ENCODE results near the gene EVA1C. TPM values are rescaled to one million over a fixed set of nuclear protein-coding genes. Genes with fewer than 3 reads are reported as not detected.
A peak's percentile ranks its signal among the peaks of the same experiment; 100 is the strongest.
"Not testable (repeated sequence)": the region's sequence is repeated elsewhere in the genome, so short reads cannot be mapped to it uniquely, and the experiment has no call there.

Gene EVA1C
- polyA plus RNA-seq, 1 experiment: 9.6 TPM

GRCh38 chr21:32388306-32388705, 24.2 kb upstream of the EVA1C start:
- TF ChIP-seq CTCF (IDR thresholded peaks at IDR 0.05; ENCODE audit: insufficient read depth, low read depth, low read length): no peak
- ChIA-PET CTCF (no interaction called here), POLR2A (no interaction called here)
- H3K27me3 ChIP-seq (ENCODE audit: control insufficient read depth, insufficient read depth, low read length): no peaks in the 10 kb centered on the region
- DNase-seq (ENCODE audit: low read depth): no peak
- no peak overlapping the region for H3K4me3 ChIP-seq (ENCODE audit: low read depth, low read length)
- peaks cover 2% of the 10 kb centered on the region; the same call in 1 of the 2 replicates for H3K36me3 ChIP-seq (ENCODE audit: control insufficient read depth, insufficient read depth, low read length)

GRCh38 chr21:32389337-32390015, 23.0 kb upstream of the EVA1C start:
- CTCF ChIA-PET: interaction anchor here (0.7 to 1.5 kb wide), 2 partner anchors 11 to 212 kb away, joined by 3 to 5 read pairs; no protein-coding TSS in a partner anchor

GRCh38 chr21:32390537-32391224, 21.8 kb upstream of the EVA1C start:
- H3K27me3 ChIP-seq (ENCODE audit: control insufficient read depth, insufficient read depth, low read length); DNase-seq (ENCODE audit: low read depth); H3K36me3 ChIP-seq (ENCODE audit: control insufficient read depth, insufficient read depth, low read length); POLR2A ChIA-PET; H3K4me3 ChIP-seq (ENCODE audit: low read depth, low read length): not testable (repeated sequence)
- CTCF ChIA-PET: interaction anchor here (2.1 kb wide), 1 partner anchor 210 kb away, joined by 7 read pairs; no protein-coding TSS in a partner anchor

More at GRCh38 chr21:32389337-32390015, 23.0 kb upstream of the EVA1C start:
- TF ChIP-seq CTCF (IDR thresholded peaks at IDR 0.05; ENCODE audit: insufficient read depth, low read depth, low read length): no peak
- no peaks in the 10 kb centered on the region for H3K27me3 ChIP-seq (ENCODE audit: control insufficient read depth, insufficient read depth, low read length)
- POLR2A ChIA-PET: no interaction called here
- no peak overlapping the region for H3K4me3 ChIP-seq (ENCODE audit: low read depth, low read length)
- no peak for DNase-seq (ENCODE audit: low read depth)
- H3K36me3 ChIP-seq (ENCODE audit: control insufficient read depth, insufficient read depth, low read length): no peaks in the 10 kb centered on the region

- ChIA-PET CTCF (interaction anchor here (1.2 to 2.1 kb wide), 2 partner anchors 10 to 209 kb away, joined by 4 to 7 read pairs; no protein-coding TSS in a partner anchor), POLR2A (interaction anchor here (0.6 kb wide), 1 partner anchor 12 kb away, joined by 4 read pairs; no protein-coding TSS in a partner anchor)
Observed at GRCh38 chr21:32391755-32392154, 20.8 kb upstream of the EVA1C start.

GRCh38 chr21:32392299-32392879, 20.1 kb upstream of the EVA1C start:
- CTCF ChIA-PET: interaction anchor here (0.7 to 2.1 kb wide), 4 partner anchors 10 to 209 kb away, joined by 3 to 7 read pairs (median 4); no protein-coding TSS in a partner anchor
- H3K36me3 ChIP-seq (ENCODE audit: control insufficient read depth, insufficient read depth, low read length): no peaks in the 10 kb centered on the region
- H3K4me3 ChIP-seq (ENCODE audit: low read depth, low read length): peak overlapping the region; percentile 58
- H3K27me3 ChIP-seq (ENCODE audit: control insufficient read depth, insufficient read depth, low read length): no peaks in the 10 kb centered on the region; the same call in 1 of the 2 replicates
- POLR2A ChIA-PET: interaction anchor here (0.6 kb wide), 1 partner anchor 11 kb away, joined by 4 read pairs; no protein-coding TSS in a partner anchor
- TF ChIP-seq CTCF (IDR thresholded peaks at IDR 0.05; ENCODE audit: insufficient read depth, low read depth, low read length): no peak
- DNase-seq (ENCODE audit: low read depth): no peak

More at GRCh38 chr21:32391755-32392154, 20.8 kb upstream of the EVA1C start:
- no peak for TF ChIP-seq CTCF (IDR thresholded peaks at IDR 0.05; ENCODE audit: insufficient read depth, low read depth, low read length)
- no peaks in the 10 kb centered on the region; the same call in 1 of the 2 replicates for H3K27me3 ChIP-seq (ENCODE audit: control insufficient read depth, insufficient read depth, low read length)
- peak overlapping the region; percentile 58 for H3K4me3 ChIP-seq (ENCODE audit: low read depth, low read length)
- DNase-seq (ENCODE audit: low read depth): no peak
- H3K36me3 ChIP-seq (ENCODE audit: control insufficient read depth, insufficient read depth, low read length): no peaks in the 10 kb centered on the region

All from BJ (cell line).